Kidney tubule cell (primary cell): Measurements from ENCODE around the gene ZNF226.
"Not testable (repeated sequence)": the region's sequence is repeated elsewhere in the genome, so short reads cannot be mapped to it uniquely, and the experiment has no call there.

Experiments
- DNase-seq: peaks from one replicate; pipeline ENCODE4 v3.0.0-alpha.2; 2018; ENCODE audit warnings: low spot score

The ZNF226 gene

DNA sequence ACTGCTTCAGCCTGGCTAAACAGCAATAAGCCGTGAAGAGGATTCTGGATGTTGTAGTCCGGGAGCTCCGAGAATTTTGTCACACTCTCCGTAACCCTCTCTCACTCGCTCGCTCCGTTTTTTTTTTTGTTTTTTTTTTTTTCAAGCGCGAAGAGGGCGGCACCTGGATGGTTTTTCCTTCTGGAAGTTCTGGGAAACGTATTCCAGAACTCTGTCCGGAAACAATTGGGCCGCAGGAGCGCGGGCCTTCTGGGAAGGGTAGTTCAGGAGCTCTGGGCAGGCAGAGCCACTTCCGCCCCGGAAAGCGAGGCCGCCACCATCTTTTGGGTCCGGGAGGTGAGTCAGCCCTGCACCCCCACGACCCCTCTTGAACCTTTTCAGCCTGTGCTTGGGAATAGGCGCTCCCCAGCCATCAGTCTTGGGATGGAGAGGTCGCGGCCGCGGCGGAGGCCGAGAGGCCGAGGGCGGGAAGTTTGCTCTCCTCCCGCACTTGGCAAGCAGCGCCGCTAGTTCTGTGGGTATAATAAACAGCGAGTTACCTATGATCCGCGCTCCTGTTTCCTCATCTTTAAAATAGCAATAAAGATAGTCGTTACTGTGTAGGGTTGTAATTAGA, 47.5 kb downstream of the ZNF226 start, which contains the start of gene ZNF227:
Gene ZNF227, plus strand, starts transcription at position 283 of the 616 bp plus-strand sequence. CDS start 5,261 bp downstream, outside the sequence.
- peak; percentile 97 for DNase-seq

- peak; percentile 45 for DNase-seq
Observed at GRCh38 chr19:44212866-44213346, 48.0 kb downstream of the ZNF226 start.

DNA sequence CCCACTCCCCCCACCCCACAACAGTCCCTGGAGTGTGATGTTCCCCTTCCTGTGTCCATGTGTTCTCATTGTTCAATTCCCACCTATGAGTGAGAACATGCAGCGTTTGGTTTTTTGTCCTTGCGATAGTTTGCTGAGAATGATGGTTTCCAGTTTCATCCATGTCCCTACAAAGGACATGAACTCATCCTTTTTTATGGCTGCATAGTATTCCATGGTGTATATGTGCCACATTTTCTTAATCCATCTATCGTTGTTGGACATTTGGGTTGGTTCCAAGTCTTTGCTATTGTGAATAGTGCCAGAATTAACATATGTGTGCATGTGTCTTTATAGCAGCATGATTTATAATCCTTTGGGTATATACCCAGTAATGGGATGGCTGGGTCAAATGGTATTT, 55.0 kb downstream of the ZNF226 start:
- DNase-seq: not testable (repeated sequence)

GRCh38 chr19:44220761-44221160, 55.9 kb downstream of the ZNF226 start:
- not testable (repeated sequence) for DNase-seq

DNA sequence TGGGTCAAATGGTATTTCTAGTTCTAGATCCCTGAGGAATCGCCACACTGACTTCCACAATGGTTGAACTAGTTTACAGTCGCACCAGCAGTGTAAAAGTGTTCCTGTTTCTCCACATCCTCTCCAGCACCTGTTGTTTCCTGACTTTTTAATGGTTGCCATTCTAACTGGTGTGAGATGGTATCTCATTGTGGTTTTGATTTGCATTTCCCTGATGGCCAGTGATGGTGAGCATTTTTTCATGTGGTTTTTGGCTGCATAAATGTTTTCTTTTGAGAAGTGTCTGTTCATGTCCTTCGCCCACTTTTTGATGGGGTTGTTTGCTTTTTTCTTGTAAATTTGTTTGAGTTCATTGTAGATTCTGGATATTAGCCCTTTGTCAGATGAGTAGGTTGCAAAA, 56.4 kb downstream of the ZNF226 start:
- DNase-seq: not testable (repeated sequence)
